ENCODE data around the gene LDAH. TPM values are rescaled to one million over a fixed set of nuclear protein-coding genes. Genes with fewer than 3 reads are reported as not detected.

Gene LDAH
- total RNA-seq, 2 experiments from 2014 or later, result 26.2 to 29.3 TPM

DNA sequence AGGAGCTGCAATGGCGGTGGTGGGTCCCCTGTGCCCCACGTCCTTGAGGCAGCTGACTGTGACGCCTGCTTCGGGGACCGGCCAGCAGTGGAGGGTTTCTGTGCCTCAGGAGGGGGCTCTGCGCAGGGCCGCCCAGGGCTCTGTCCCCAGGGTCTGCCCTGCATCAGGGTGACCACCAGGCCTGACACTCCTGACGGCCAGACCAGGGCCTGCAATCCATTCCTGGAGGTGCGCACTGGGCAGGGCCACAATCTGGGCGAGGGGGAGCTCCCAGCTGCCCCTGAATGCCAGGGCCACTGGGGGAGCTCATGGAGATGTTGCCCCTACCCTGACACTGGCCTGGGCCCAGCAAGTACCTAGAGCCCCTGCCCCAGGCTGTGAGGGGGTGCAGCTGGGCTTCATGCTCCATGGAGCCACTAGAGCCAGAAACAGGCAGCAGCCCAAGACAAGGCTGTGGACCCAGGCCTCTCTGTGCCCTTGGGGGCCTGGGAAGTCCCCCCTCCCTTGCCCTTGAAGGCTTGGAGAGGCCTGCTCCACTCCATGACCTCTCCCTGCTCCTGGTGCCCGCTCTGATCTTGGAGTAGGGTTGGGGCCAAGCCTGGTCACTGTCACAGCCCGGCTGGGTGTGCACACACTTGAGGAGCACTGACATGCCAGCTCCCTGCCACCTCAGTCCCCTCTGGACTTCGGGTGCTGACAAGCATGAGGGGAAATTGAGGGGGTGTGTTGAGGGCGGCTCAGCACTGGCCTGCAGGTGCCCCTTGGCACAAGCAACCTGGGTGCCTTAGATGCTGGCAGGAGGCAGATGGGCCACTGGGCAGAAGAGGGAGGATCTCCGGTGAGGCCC, 55.9 kb downstream of the LDAH start:
- Mint-ChIP-seq H3K4me3 (no peak overlapping the region), H3K9me3 (no peaks in the 10 kb centered on the region), H3K36me3 (ENCODE audit: low read depth) (peaks cover 47% of the 10 kb centered on the region), H3K4me1 (ENCODE audit: low read depth) (peaks cover 10% of the 10 kb centered on the region), H3K27me3 (no peaks in the 10 kb centered on the region), H3K27ac (no peak overlapping the region)
- DNase-seq (no peak), ATAC-seq (no peak)
- TF ChIP-seq, protein P1, sequence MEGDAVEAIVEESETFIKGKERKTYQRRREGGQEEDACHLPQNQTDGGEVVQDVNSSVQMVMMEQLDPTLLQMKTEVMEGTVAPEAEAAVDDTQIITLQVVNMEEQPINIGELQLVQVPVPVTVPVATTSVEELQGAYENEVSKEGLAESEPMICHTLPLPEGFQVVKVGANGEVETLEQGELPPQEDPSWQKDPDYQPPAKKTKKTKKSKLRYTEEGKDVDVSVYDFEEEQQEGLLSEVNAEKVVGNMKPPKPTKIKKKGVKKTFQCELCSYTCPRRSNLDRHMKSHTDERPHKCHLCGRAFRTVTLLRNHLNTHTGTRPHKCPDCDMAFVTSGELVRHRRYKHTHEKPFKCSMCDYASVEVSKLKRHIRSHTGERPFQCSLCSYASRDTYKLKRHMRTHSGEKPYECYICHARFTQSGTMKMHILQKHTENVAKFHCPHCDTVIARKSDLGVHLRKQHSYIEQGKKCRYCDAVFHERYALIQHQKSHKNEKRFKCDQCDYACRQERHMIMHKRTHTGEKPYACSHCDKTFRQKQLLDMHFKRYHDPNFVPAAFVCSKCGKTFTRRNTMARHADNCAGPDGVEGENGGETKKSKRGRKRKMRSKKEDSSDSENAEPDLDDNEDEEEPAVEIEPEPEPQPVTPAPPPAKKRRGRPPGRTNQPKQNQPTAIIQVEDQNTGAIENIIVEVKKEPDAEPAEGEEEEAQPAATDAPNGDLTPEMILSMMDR (IDR thresholded peaks at IDR 0.05), result no peak
- ChIA-PET POLR2A (no interaction called here), CTCF (no interaction called here)
- intact Hi-C loops (cut with micrococcal nuclease), result no loop called here

DNA sequence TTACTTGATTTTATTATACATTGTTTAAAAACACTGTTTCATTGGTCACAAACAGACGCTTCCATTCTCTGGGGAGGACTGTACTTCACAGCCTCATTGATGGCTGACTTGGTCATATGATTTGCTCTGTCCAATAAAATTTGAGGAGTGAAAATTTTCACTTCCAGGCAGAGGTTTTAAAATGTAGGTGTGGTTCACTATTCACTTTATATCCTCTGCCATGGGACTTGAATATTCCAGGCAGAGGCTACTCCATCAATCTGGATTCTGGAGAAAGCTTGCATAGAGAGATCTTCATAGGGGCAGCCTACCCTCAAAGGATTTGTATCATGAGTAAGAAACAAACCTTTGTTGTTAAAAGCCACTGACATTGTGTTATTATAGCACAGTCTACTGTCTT, 56.7 kb downstream of the LDAH start:
- no peaks in the 10 kb centered on the region for H3K9me3 Mint-ChIP-seq
- DNase-seq (no peak), ATAC-seq (no peak)
- peaks cover 10% of the 10 kb centered on the region for H3K4me1 Mint-ChIP-seq (ENCODE audit: low read depth)
- TF ChIP-seq, protein P1 (IDR thresholded peaks at IDR 0.05), result no peak
- no peaks in the 10 kb centered on the region for H3K27me3 Mint-ChIP-seq
- ChIA-PET POLR2A (no interaction called here), CTCF (no interaction called here)
- H3K4me3 Mint-ChIP-seq, result no peak overlapping the region
- peaks cover 50% of the 10 kb centered on the region for H3K36me3 Mint-ChIP-seq (ENCODE audit: low read depth)
- H3K27ac Mint-ChIP-seq, result no peak overlapping the region
- intact Hi-C loops (cut with micrococcal nuclease), result no loop called here

DNA sequence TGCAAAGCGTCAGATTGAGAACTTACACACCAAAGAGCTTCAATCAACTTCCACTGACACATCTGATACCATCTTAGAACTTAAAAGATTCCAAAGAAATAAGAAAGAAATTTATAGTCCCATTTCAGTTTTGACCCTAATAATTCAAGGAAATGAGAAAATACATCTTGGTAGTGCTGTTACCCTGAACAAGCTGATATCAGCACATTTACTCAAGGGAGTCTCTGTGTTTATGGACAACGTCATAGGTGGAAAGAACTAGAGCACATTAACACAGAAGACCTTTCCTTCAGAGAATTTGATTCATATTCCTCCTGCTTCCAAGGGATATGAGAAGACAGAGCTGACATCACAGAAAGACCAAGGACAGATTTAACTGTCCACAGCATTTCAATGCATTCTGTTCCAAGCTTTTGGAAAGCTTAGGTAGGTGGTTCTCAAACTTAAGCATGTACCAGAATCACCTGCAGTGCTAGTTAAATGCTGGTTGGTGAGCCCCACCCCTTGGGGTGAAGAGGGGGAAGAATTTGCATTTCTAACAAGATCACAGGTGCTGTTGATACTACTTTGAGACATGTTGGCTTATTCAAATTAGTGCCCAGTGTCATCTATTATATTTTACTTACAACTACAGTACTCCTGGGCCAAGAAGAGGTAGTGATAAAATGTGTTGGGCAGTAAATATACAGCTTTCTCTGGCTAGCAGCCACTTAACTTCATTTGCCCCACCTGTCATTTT, 59.8 kb downstream of the LDAH start:
- DNase-seq, result no peak
- CTCF ChIA-PET, result no interaction called here

DNA sequence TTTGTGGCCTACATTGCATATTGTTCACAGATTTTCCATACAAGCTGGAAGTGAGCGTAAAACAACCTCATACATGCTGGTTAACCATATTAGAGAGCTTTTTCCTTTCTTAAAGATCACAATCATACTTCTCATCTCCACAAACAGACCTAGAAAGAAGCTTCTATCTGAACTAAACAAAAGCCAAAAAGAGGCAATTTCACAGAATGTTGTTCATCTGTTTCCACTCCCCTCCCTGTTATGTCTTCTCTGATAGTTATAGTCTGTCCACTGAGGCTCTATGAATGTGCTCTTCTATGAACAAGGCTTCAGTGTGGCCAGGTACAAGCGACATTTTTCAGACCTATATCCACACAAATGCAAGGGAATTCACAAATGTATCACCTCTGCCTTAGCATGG, 63.4 kb downstream of the LDAH start:
- intact Hi-C loops (cut with micrococcal nuclease), result no loop called here
- TF ChIP-seq, protein P1 (IDR thresholded peaks at IDR 0.05), result no peak
- no peaks in the 10 kb centered on the region for H3K27me3 Mint-ChIP-seq
- peaks cover 35% of the 10 kb centered on the region for H3K36me3 Mint-ChIP-seq (ENCODE audit: low read depth)
- ATAC-seq, result no peak
- peaks cover 8% of the 10 kb centered on the region for H3K9me3 Mint-ChIP-seq
- H3K4me1 Mint-ChIP-seq (ENCODE audit: low read depth), result peaks cover 17% of the 10 kb centered on the region
- H3K4me3 Mint-ChIP-seq, result no peak overlapping the region
- CTCF ChIA-PET, result interaction anchor here (1.2 to 2.4 kb wide), 2 partner anchors 22 to 204 kb away, joined by 3 to 5 read pairs; no protein-coding TSS in a partner anchor
- POLR2A ChIA-PET, result no interaction called here
- no peak overlapping the region for H3K27ac Mint-ChIP-seq
- no peak for DNase-seq

More for the DNA sequence above, 59.8 kb downstream of the LDAH start:
- TF ChIP-seq, protein P1 (IDR thresholded peaks at IDR 0.05), result no peak
- intact Hi-C loops (cut with micrococcal nuclease), result no loop called here
- POLR2A ChIA-PET, result no interaction called here
- no peak for ATAC-seq
- Mint-ChIP-seq H3K4me1 (ENCODE audit: low read depth) (peaks cover 18% of the 10 kb centered on the region), H3K36me3 (ENCODE audit: low read depth) (peaks cover 43% of the 10 kb centered on the region), H3K27ac (no peak overlapping the region), H3K9me3 (peaks cover 8% of the 10 kb centered on the region), H3K4me3 (no peak overlapping the region), H3K27me3 (no peaks in the 10 kb centered on the region)

DNA sequence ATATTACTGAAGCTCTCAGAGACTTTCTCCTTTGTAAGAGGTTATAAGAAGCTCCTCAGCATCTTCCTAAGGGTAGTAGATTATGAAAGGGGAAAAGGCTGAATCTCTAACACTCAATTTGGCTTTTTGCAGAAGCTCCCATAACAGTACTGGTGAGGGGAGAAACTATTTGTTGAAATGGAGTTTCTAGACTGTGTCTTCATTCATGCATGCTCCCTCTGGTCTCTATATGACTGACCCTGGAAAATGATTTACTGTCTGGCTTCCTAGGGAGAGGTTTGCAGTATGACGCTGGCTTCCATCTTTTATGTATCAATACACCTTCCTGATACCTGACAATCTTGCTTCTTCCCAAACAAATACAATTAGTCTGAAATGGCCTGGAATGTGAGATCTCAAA, 63.9 kb downstream of the LDAH start:
- peaks cover 31% of the 10 kb centered on the region for H3K36me3 Mint-ChIP-seq (ENCODE audit: low read depth)
- peaks cover 8% of the 10 kb centered on the region for H3K9me3 Mint-ChIP-seq
- intact Hi-C loops (cut with micrococcal nuclease), result no loop called here
- TF ChIP-seq, protein P1 (IDR thresholded peaks at IDR 0.05), result no peak
- no peak overlapping the region for H3K27ac Mint-ChIP-seq
- H3K27me3 Mint-ChIP-seq, result no peaks in the 10 kb centered on the region
- H3K4me1 Mint-ChIP-seq (ENCODE audit: low read depth), result peaks cover 14% of the 10 kb centered on the region
- ChIA-PET POLR2A (no interaction called here), CTCF (interaction anchor here (1.2 kb wide), 1 partner anchor 22 kb away, joined by 3 read pairs; no protein-coding TSS in a partner anchor)
- ATAC-seq (no peak), DNase-seq (no peak)
- H3K4me3 Mint-ChIP-seq, result no peak overlapping the region

Measured in activated CD8-positive, alpha-beta T cell treated with anti-CD3 and anti-CD28 coated beads for 36 hours (primary cell).